PC-9 (cell line): Measurements from ENCODE around the gene SCG2. TPM values are rescaled to one million over a fixed set of nuclear protein-coding genes. Genes with fewer than 3 reads are reported as not detected.

Experiments used
- BruUV-seq: library from RNA; stranded (reverse); fragments of 400-500 nt; replicated peaks from 2 replicates; lab custom pipeline; 2021; lab: Mats Ljungman, UMichigan
- CTCF ChIA-PET: fragments of 300-600 bp; sonication (Branson Sonifier 250); formaldehyde crosslinking; loops from one replicate; lab custom pipeline; 2022; ENCODE audit warnings: antibody characterized with exemption; lab: Charles Lee
- POLR2A ChIA-PET: fragments of 300-600 bp; sonication (Branson Sonifier 250); formaldehyde crosslinking; loops from one replicate; lab custom pipeline; 2022; ENCODE audit warnings: antibody characterized with exemption; ENCODE audit not compliant: unreplicated experiment; lab: Charles Lee
- DNase-seq, 2 experiments: peaks; one replicate each; pipeline versions ENCODE4 v3.0.0 to v3.0.0-alpha.2; 2015 to 2022; ENCODE audit warnings: mixed read lengths in 1 of 2
- H2AFZ ChIP-seq: fragments of 200-600 bp; sonication (generic); 2 replicates; pipeline ENCODE4 v1.8.1; 2017; ENCODE audit warnings: antibody characterized with exemption
- H3F3A ChIP-seq: fragments of 200-600 bp; sonication (generic); 2 replicates; pipeline ENCODE4 v1.8.1; 2017; ENCODE audit warnings: antibody characterized with exemption, mild to moderate bottlenecking, low read depth; ENCODE audit not compliant: insufficient read depth
- H3K27ac ChIP-seq: fragments of 200-600 bp; sonication (generic); 2 replicates; pipeline ENCODE4 v1.6.1; 2016; ENCODE audit warnings: mixed run types
- H3K27me3 ChIP-seq: fragments of 200-600 bp; sonication (generic); 2 replicates; pipeline ENCODE4 v1.6.1; 2016; ENCODE audit warnings: low read depth, mixed run types; ENCODE audit not compliant: insufficient read depth
- H3K36me3 ChIP-seq: fragments of 200-600 bp; sonication (generic); 2 replicates; pipeline ENCODE4 v1.6.1; 2016; ENCODE audit warnings: low read depth, mixed run types
- H3K4me1 ChIP-seq: fragments of 200-600 bp; sonication (generic); replicated peaks from 2 replicates; pipeline ENCODE4 v1.6.1; 2016; ENCODE audit warnings: mixed run types; ENCODE audit not compliant: insufficient read depth
- H3K4me2 ChIP-seq: fragments of 200-600 bp; sonication (generic); 2 replicates; pipeline ENCODE4 v1.6.1; 2017; ENCODE audit warnings: mixed run types
- H3K4me3 ChIP-seq: fragments of 200-600 bp; sonication (generic); 2 replicates; pipeline ENCODE4 v1.6.1; 2016; ENCODE audit warnings: mixed run types
- H3K79me2 ChIP-seq: fragments of 200-600 bp; sonication (generic); 2 replicates; pipeline ENCODE4 v1.6.1; 2017; ENCODE audit warnings: low read depth, mixed run types
- H3K9me2 ChIP-seq: fragments of 200-600 bp; sonication (generic); 2 replicates; pipeline ENCODE4 v1.8.1; 2017; ENCODE audit warnings: mild to moderate bottlenecking; ENCODE audit not compliant: insufficient read depth
- H3K9me3 ChIP-seq: fragments of 200-600 bp; sonication (generic); 2 replicates; pipeline ENCODE4 v1.8.1; 2016; ENCODE audit warnings: low read depth; ENCODE audit not compliant: insufficient read depth
- H4K20me1 ChIP-seq: fragments of 200-600 bp; sonication (generic); 2 replicates; pipeline ENCODE4 v1.8.1; 2017; ENCODE audit not compliant: insufficient read depth
- EZH2 ChIP-seq: fragments of 200-600 bp; sonication (generic); IDR thresholded peaks from 2 replicates; pipeline ENCODE4 v1.8.0; 2017; ENCODE audit warnings: antibody characterized with exemption, low read depth
- intact Hi-C: fragments of 100-400 bp; cut with micrococcal nuclease; formaldehyde crosslinking; loops from one replicate; pipeline ENCODE4 v1.10.0; 2022; ENCODE audit not compliant: unreplicated experiment
- total RNA-seq: library from RNA; stranded (reverse); gene quantifications from 2 replicates; pipeline ENCODE4 v1.2.3, GENCODE V29; 2021
- TF ChIP-seq, protein P1 (sequence below): fragments of 200-600 bp; sonication (generic); conservative IDR thresholded peaks from 2 replicates; pipeline ENCODE4 v1.6.1; 2017; ENCODE audit warnings: mixed run types, antibody characterized with exemption, mild to moderate bottlenecking, moderate library complexity

The SCG2 gene
- total RNA-seq, 1 experiment from 2014 or later = 0.81 TPM

- no peaks in the 10 kb centered on the region for H3K79me2 ChIP-seq
- H3K27ac ChIP-seq = no peak overlapping the region
- no peaks in the 10 kb centered on the region for H3K36me3 ChIP-seq
- H3K27me3 ChIP-seq = no peaks in the 10 kb centered on the region
- POLR2A ChIA-PET = interaction anchor here (0.7 kb wide), 1 partner anchor 738 kb away, joined by 3 read pairs; no protein-coding TSS in a partner anchor
- intact Hi-C loops = no loop called here
- CTCF ChIA-PET = no interaction called here
- H3K9me2 ChIP-seq = no peaks in the 10 kb centered on the region; the same call in 1 of the 2 replicates
- peaks cover 6% of the 10 kb centered on the region; the same call in 1 of the 2 replicates for H3F3A ChIP-seq
- no peaks in the 10 kb centered on the region for H3K9me3 ChIP-seq
- BruUV-seq = no TSS peak
- H3K4me3 ChIP-seq = no peak overlapping the region
- H3K4me2 ChIP-seq = no peak overlapping the region
- peaks cover 19% of the 10 kb centered on the region for H3K4me1 ChIP-seq
- no peak for DNase-seq
- TF ChIP-seq EZH2 = no peak
- TF ChIP-seq, protein P1, sequence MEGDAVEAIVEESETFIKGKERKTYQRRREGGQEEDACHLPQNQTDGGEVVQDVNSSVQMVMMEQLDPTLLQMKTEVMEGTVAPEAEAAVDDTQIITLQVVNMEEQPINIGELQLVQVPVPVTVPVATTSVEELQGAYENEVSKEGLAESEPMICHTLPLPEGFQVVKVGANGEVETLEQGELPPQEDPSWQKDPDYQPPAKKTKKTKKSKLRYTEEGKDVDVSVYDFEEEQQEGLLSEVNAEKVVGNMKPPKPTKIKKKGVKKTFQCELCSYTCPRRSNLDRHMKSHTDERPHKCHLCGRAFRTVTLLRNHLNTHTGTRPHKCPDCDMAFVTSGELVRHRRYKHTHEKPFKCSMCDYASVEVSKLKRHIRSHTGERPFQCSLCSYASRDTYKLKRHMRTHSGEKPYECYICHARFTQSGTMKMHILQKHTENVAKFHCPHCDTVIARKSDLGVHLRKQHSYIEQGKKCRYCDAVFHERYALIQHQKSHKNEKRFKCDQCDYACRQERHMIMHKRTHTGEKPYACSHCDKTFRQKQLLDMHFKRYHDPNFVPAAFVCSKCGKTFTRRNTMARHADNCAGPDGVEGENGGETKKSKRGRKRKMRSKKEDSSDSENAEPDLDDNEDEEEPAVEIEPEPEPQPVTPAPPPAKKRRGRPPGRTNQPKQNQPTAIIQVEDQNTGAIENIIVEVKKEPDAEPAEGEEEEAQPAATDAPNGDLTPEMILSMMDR = no peak
- H2AFZ ChIP-seq = no peak overlapping the region
- H4K20me1 ChIP-seq = no peaks in the 10 kb centered on the region
Observed at GRCh38 chr2:223599640-223600380, 2.4 kb downstream of the SCG2 start.

GRCh38 chr2:223598994-223599639 is 3.0 kb downstream of the SCG2 start:
- ChIA-PET POLR2A (interaction anchor here (0.7 kb wide), 1 partner anchor 737 kb away, joined by 3 read pairs; no protein-coding TSS in a partner anchor), CTCF (interaction anchor here (0.8 kb wide), 1 partner anchor 140 kb away, joined by 4 read pairs; no protein-coding TSS in a partner anchor)
- H3K27ac ChIP-seq = no peak overlapping the region
- no peaks in the 10 kb centered on the region; the same call in 1 of the 2 replicates for H3K9me2 ChIP-seq
- H3K4me3 ChIP-seq = no peak overlapping the region
- DNase-seq = no peak
- TF ChIP-seq, protein P1 = no peak
- TF ChIP-seq EZH2 = no peak
- no TSS peak for BruUV-seq
- no peaks in the 10 kb centered on the region for H3K36me3 ChIP-seq
- peaks cover 6% of the 10 kb centered on the region; the same call in 1 of the 2 replicates for H3F3A ChIP-seq
- no peaks in the 10 kb centered on the region for H3K79me2 ChIP-seq
- no peak overlapping the region for H3K4me2 ChIP-seq
- no peaks in the 10 kb centered on the region for H3K9me3 ChIP-seq
- H3K27me3 ChIP-seq = no peaks in the 10 kb centered on the region
- H3K4me1 ChIP-seq = peaks cover 19% of the 10 kb centered on the region
- H2AFZ ChIP-seq = no peak overlapping the region
- intact Hi-C loops = no loop called here
- H4K20me1 ChIP-seq = no peaks in the 10 kb centered on the region

DNA sequence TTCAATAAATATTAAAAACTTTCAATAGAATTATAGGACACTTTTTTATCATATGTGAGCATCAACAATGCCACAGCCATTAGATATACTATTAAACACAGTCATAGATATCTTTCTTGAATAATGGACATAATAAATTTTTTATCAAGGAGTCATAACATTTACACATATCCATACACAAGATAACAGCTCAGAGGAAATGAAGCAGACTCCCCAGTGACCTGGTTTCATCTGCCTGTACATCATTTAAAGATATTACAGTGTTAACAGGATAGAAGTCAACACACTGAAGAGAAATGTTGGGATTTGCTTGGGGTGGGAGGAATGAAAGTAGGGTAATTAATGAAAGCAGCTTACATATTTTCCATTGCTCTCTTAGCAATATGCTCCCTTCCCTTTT is 5.1 kb downstream of the SCG2 start:
- Histone ChIP-seq H3K9me2 (no peaks in the 10 kb centered on the region; the same call in 1 of the 2 replicates), H3K4me1 (peaks cover 13% of the 10 kb centered on the region), H3K27me3 (no peaks in the 10 kb centered on the region), H4K20me1 (no peaks in the 10 kb centered on the region), H3K4me3 (no peak overlapping the region), H2AFZ (no peak overlapping the region), H3K36me3 (no peaks in the 10 kb centered on the region), H3K27ac (no peak overlapping the region), H3K9me3 (peaks cover 4% of the 10 kb centered on the region), H3F3A (no peaks in the 10 kb centered on the region), H3K4me2 (no peak overlapping the region), H3K79me2 (no peaks in the 10 kb centered on the region)
- intact Hi-C loops = no loop called here
- no peak for DNase-seq
- no TSS peak for BruUV-seq
- TF ChIP-seq EZH2 = no peak
- TF ChIP-seq, protein P1 = no peak
- POLR2A ChIA-PET = no interaction called here
- CTCF ChIA-PET = interaction anchor here (0.6 kb wide), 1 partner anchor 201 kb away, joined by 3 read pairs; no protein-coding TSS in a partner anchor
